GM23338 (cell line): ENCODE measurements around the gene AP5Z1. TPM values are rescaled to one million over a fixed set of nuclear protein-coding genes. Genes with fewer than 3 reads are reported as not detected.

ENCODE experiments used
- ATAC-seq: fragments of 200-7000 bp; cut with Tn5 transposase; 3 replicates; pipeline ENCODE4 v1.9.1; 2020
- DNase-seq: peaks from one replicate; pipeline ENCODE4 v3.0.0-alpha.2; 2015; ENCODE audit warnings: low spot score
- H2AFZ ChIP-seq: fragments of 200-600 bp; sonication (generic); 2 replicates; pipeline ENCODE4 v1.8.0; 2016; ENCODE audit warnings: antibody characterized with exemption, mild to moderate bottlenecking, moderate library complexity
- H3F3A ChIP-seq: fragments of 200-600 bp; sonication (generic); replicated peaks from 2 replicates; pipeline ENCODE4 v1.8.0; 2017; ENCODE audit warnings: antibody characterized with exemption, mixed run types, low read depth
- H3K27ac ChIP-seq: fragments of 200-600 bp; sonication (generic); 2 replicates; pipeline ENCODE4 v1.6.1; 2016; ENCODE audit warnings: low read depth
- H3K27me3 ChIP-seq: fragments of 200-600 bp; sonication (generic); 2 replicates; pipeline ENCODE4 v1.8.0; 2016; ENCODE audit warnings: mild to moderate bottlenecking, mixed run types, moderate library complexity; ENCODE audit not compliant: insufficient read depth
- H3K36me3 ChIP-seq: fragments of 200-600 bp; sonication (generic); 2 replicates; pipeline ENCODE4 v1.8.0; 2016; ENCODE audit warnings: mild to moderate bottlenecking; ENCODE audit not compliant: insufficient read depth
- H3K4me1 ChIP-seq: fragments of 200-600 bp; sonication (generic); 2 replicates; pipeline ENCODE4 v1.8.0; 2016; ENCODE audit warnings: mild to moderate bottlenecking, moderate library complexity; ENCODE audit not compliant: insufficient read depth
- H3K4me2 ChIP-seq: fragments of 200-600 bp; sonication (generic); 2 replicates; pipeline ENCODE4 v1.7.1; 2017; ENCODE audit warnings: mixed run types
- H3K4me3 ChIP-seq: fragments of 200-600 bp; sonication (generic); 2 replicates; pipeline ENCODE4 v1.6.1; 2016; ENCODE audit warnings: mixed run types
- H3K79me2 ChIP-seq: fragments of 200-600 bp; sonication (generic); replicated peaks from 2 replicates; pipeline ENCODE4 v1.8.0; 2017; ENCODE audit warnings: mild to moderate bottlenecking; ENCODE audit not compliant: insufficient read depth
- H3K9me2 ChIP-seq: fragments of 200-600 bp; sonication (generic); 2 replicates; pipeline ENCODE4 v1.8.0; 2017; ENCODE audit not compliant: insufficient read depth
- H4K20me1 ChIP-seq: fragments of 200-600 bp; sonication (generic); replicated peaks from 2 replicates; pipeline ENCODE4 v1.8.0; 2017; ENCODE audit warnings: mild to moderate bottlenecking; ENCODE audit not compliant: insufficient read depth
- H3K27ac Mint-ChIP-seq: 2 replicates; pipeline ENCODE4 v1.8.0; 2020; ENCODE audit warnings: inconsistent platforms, mild to moderate bottlenecking, moderate library complexity, mixed read lengths
- H3K27me3 Mint-ChIP-seq: 3 replicates; pipeline ENCODE4 v1.8.0; 2022; ENCODE audit warnings: low read depth, mild to moderate bottlenecking, moderate library complexity, mixed read lengths, inconsistent platforms; ENCODE audit not compliant: insufficient read depth, poor library complexity
- H3K36me3 Mint-ChIP-seq: 3 replicates; pipeline ENCODE4 v1.8.0; 2021; ENCODE audit warnings: low read depth, mild to moderate bottlenecking, inconsistent platforms, moderate library complexity, mixed read lengths
- H3K4me1 Mint-ChIP-seq: 3 replicates; pipeline ENCODE4 v1.8.0; 2020; ENCODE audit warnings: mild to moderate bottlenecking, inconsistent platforms, mixed read lengths
- H3K4me3 Mint-ChIP-seq: 3 replicates; pipeline ENCODE4 v1.8.0; 2021; ENCODE audit warnings: moderate library complexity, mild to moderate bottlenecking, inconsistent platforms, mixed read lengths
- H3K9me3 Mint-ChIP-seq: 3 replicates; pipeline ENCODE4 v1.8.0; 2020; ENCODE audit warnings: moderate library complexity, mild to moderate bottlenecking, inconsistent platforms, mixed read lengths
- CREB1 ChIP-seq: fragments of 250-450 bp; sonication (Bioruptor Pico); IDR thresholded peaks from 2 replicates; pipeline ENCODE4 v1.5.0; 2020; ENCODE audit warnings: low read depth, mild to moderate bottlenecking, moderate library complexity
- CTCF ChIP-seq, 2 experiments: fragments of 200-600 bp in 1 of 2; sonication (generic) in 1 of 2; conservative IDR thresholded peaks; 2 replicates each; pipeline versions ENCODE4 v1.5.1 to v1.6.1; 2016 to 2017; ENCODE audit warnings: antibody characterized with exemption in 2 of 2, low read depth in 2 of 2, mild to moderate bottlenecking in 2 of 2, moderate library complexity in 1 of 2
- ETS1 ChIP-seq: IDR thresholded peaks from 2 replicates; pipeline ENCODE4 v1.6.1; 2016; ENCODE audit warnings: antibody characterized with exemption
- EZH2 ChIP-seq: fragments of 200-600 bp; sonication (generic); IDR thresholded peaks from one replicate; pipeline ENCODE4 v1.8.0; 2017; ENCODE audit warnings: antibody characterized with exemption, mild to moderate bottlenecking, low read depth; ENCODE audit not compliant: unreplicated experiment
- EZH2phosphoT487 ChIP-seq: fragments of 200-600 bp; sonication (generic); IDR thresholded peaks from one replicate; pipeline ENCODE4 v1.8.1; 2018; ENCODE audit warnings: antibody characterized with exemption; ENCODE audit not compliant: unreplicated experiment
- JUNB ChIP-seq: IDR thresholded peaks from one replicate; pipeline ENCODE4 v1.6.1; 2016; ENCODE audit warnings: antibody characterized with exemption; ENCODE audit not compliant: unreplicated experiment
- NANOG ChIP-seq: IDR thresholded peaks from 2 replicates; pipeline ENCODE4 v1.6.1; 2016; ENCODE audit warnings: antibody characterized with exemption, borderline replicate concordance
- REST ChIP-seq: IDR thresholded peaks from one replicate; pipeline ENCODE4 v1.6.1; 2018; ENCODE audit warnings: antibody characterized with exemption; ENCODE audit not compliant: unreplicated experiment
- ZNF331 ChIP-seq: fragments of 250-450 bp; sonication (Bioruptor Pico); IDR thresholded peaks from 2 replicates; pipeline ENCODE4 v1.5.0; 2020; ENCODE audit warnings: low read depth, mild to moderate bottlenecking, moderate library complexity
- ZNF462 ChIP-seq: fragments of 250-450 bp; sonication (Bioruptor Pico); IDR thresholded peaks from 2 replicates; pipeline ENCODE4 v1.5.0; 2020; ENCODE audit warnings: mild to moderate bottlenecking, moderate library complexity
- polyA plus RNA-seq: library from polyadenylated mRNA; unstranded; fragments of >200 nt; fragmentation: Nextera tagmentation; extraction: Ambion mirVana; gene quantifications from 2 replicates; pipeline ENCODE4 v1.2.1, GENCODE V29; 2016
- total RNA-seq: library from RNA; depleted of rRNA; stranded (reverse); fragments of >200 nt; shearing (Covaris generic); gene quantifications from 2 replicates; pipeline ENCODE4 v1.2.3, GENCODE V29; 2014

AP5Z1 gene
- total and polyA plus RNA-seq, 2 experiments from 2014 or later = 16.3 to 31.2 TPM

GRCh38 chr7:4755045-4755444 lies 20.4 kb upstream of the AP5Z1 start:
- Histone ChIP-seq H3K4me3 (no peak overlapping the region), H3K79me2 (0 out of 2 replicates have a peak, but pooled peaks cover 2% of the 10 kb centered on the region), H3K36me3 (no peaks in the 10 kb centered on the region), H2AFZ (no peak overlapping the region), H3K27ac (no peak overlapping the region), H3F3A (no peaks in the 10 kb centered on the region), H3K27me3 (no peaks in the 10 kb centered on the region), H3K4me2 (no peak overlapping the region), H3K9me2 (no peaks in the 10 kb centered on the region), H3K4me1 (no peaks in the 10 kb centered on the region), H4K20me1 (peaks cover 8% of the 10 kb centered on the region; the same call in 1 of the 2 replicates)
- no peaks in the 10 kb centered on the region for H3K4me1 Mint-ChIP-seq
- no peak overlapping the region for H3K27ac Mint-ChIP-seq
- no peaks in the 10 kb centered on the region for H3K27me3 Mint-ChIP-seq
- no peak for ATAC-seq
- no peak for DNase-seq
- H3K36me3 Mint-ChIP-seq = peaks cover 10% of the 10 kb centered on the region
- no peaks in the 10 kb centered on the region for H3K9me3 Mint-ChIP-seq
- no peak overlapping the region for H3K4me3 Mint-ChIP-seq
- TF ChIP-seq EZH2phosphoT487 = no peak
- no peak for TF ChIP-seq CREB1 (CRISPR knock-in tag)
- no peak for TF ChIP-seq NANOG
- no peak for TF ChIP-seq CTCF (conservative IDR thresholded peaks at IDR 0.05; ENCODE audit: low read depth in 2 of 2)
- TF ChIP-seq JUNB = no peak

GRCh38 chr7:4758111-4758510 lies 17.3 kb upstream of the AP5Z1 start:
- Mint-ChIP-seq H3K27ac (no peak overlapping the region), H3K27me3 (no peaks in the 10 kb centered on the region), H3K4me1 (no peaks in the 10 kb centered on the region), H3K4me3 (no peak overlapping the region), H3K9me3 (no peaks in the 10 kb centered on the region), H3K36me3 (peaks cover 16% of the 10 kb centered on the region)
- Histone ChIP-seq H3K9me2 (no peaks in the 10 kb centered on the region), H3K4me1 (no peaks in the 10 kb centered on the region), H3K27me3 (no peaks in the 10 kb centered on the region), H4K20me1 (peaks cover 2% of the 10 kb centered on the region; the same call in 1 of the 2 replicates), H3K4me2 (no peak overlapping the region), H3K4me3 (no peak overlapping the region), H3K79me2 (no peaks in the 10 kb centered on the region), H3K36me3 (no peaks in the 10 kb centered on the region; the same call in 1 of the 2 replicates), H2AFZ (no peak overlapping the region), H3K27ac (no peak overlapping the region), H3F3A (no peaks in the 10 kb centered on the region)
- DNase-seq (no peak), ATAC-seq (no peak)
- TF ChIP-seq ETS1 (no peak), JUNB (no peak), REST (no peak), CREB1 (CRISPR knock-in tag) (no peak), ZNF331 (CRISPR knock-in tag) (no peak), EZH2 (no peak), ZNF462 (CRISPR knock-in tag) (no peak)
